GM12891 (cell line): ENCODE data around the gene YTHDF2.

Experiments
- PAX5 ChIP-seq: IDR thresholded peaks from 2 replicates; pipeline ENCODE4 v1.6.1; 2011; ENCODE audit warnings: low read length, moderate library complexity, mild to moderate bottlenecking; ENCODE audit not compliant: insufficient read depth, severe bottlenecking
- POLR2A ChIP-seq: IDR thresholded peaks from 2 replicates; pipeline ENCODE4 v1.6.1; 2011; ENCODE audit warnings: low read depth, low read length, control low read depth
- POLR2AphosphoS5 ChIP-seq: IDR thresholded peaks from 2 replicates; pipeline ENCODE4 v1.6.1; 2011; ENCODE audit warnings: low read depth, low read length, control low read depth
- POU2F2 ChIP-seq: IDR thresholded peaks from 2 replicates; pipeline ENCODE4 v1.6.1; 2011; ENCODE audit warnings: low read depth, mild to moderate bottlenecking, control low read depth, low read length, moderate library complexity
- SPI1 ChIP-seq: IDR thresholded peaks from 2 replicates; pipeline ENCODE4 v1.6.1; 2011; ENCODE audit warnings: low read depth, low read length, control low read depth
- TAF1 ChIP-seq: IDR thresholded peaks from 2 replicates; pipeline ENCODE4 v1.6.1; 2011; ENCODE audit warnings: low read depth, low read length, control low read depth

DNA sequence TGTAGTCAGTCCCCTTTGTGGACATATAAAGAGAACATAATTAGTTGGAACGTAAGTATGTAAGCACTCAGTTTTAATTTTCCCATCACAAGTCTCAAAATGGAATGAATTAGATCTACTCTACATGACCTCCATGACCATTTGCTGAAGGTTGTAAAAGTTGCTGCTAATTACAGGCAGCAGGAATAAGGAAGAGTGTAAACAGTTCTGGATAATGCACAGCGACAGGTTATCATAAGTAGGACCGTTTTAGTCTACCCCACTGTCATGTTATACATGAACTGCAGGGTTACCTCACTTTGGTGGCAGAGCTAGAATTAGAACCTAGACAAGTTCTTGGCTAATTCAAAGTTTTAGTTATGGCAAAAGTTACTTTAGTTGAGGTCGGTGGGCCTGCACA, 21.7 kb downstream of the YTHDF2 start:
- TF ChIP-seq POLR2A: no peak
- TF ChIP-seq POLR2AphosphoS5: no peak
- no peak for TF ChIP-seq SPI1
- TF ChIP-seq POU2F2: no peak
- TF ChIP-seq TAF1: no peak
- no peak for TF ChIP-seq PAX5
